ENCODE results near the gene CA11.

The CA11 gene

DNA sequence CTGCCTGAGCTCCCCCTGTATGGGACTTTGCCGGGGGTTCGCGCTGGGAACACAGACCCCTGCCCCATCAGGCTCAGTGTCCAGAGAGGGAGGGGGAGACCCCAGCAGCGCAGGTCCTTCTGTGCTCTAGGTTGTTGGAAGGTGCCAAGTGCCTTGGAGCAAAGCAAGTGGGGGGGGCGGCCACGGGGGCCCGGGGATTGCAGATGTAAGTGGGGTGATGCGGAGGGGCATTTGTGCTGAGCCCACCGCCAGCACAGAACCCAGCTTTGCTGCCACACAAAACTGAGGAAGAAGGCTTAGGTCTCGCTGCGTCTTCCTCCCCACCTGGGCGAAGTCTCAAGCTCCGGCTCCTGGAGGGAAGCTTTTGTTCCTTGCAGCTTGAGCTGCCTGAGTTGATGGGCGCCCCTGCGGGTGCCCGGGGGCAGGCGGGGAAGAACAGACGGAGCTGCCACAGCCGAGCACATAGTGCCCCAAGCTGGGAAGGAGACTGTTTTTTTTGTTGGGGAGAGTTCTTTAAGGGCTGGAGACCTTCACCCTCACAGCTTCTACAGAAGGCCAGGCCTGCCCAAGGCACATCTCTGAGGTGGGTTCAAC, 28.3 kb upstream of the CA11 start:
- H3K36me3 ChIP-seq (replicated peaks; ENCODE audit: insufficient read depth, low read length) = no peaks in the 10 kb centered on the region
- no peak overlapping the region for H2AFZ ChIP-seq (ENCODE audit: low read length)

GRCh38 chr19:48673436-48674100, 27.6 kb upstream of the CA11 start:
- no peak overlapping the region for H3K4me2 ChIP-seq (ENCODE audit: low read depth, low read length)
- no peak overlapping the region for H3K9ac ChIP-seq (ENCODE audit: low read length)
- DNase-seq = no peak
- TF ChIP-seq EZH2 (optimal IDR thresholded peaks at IDR 0.05; ENCODE audit: low read depth, low read length) (no peak), EZH2phosphoT487 (IDR thresholded peaks at IDR 0.05; ENCODE audit: low read length) (no peak)
- TF ChIP-seq, protein P1, sequence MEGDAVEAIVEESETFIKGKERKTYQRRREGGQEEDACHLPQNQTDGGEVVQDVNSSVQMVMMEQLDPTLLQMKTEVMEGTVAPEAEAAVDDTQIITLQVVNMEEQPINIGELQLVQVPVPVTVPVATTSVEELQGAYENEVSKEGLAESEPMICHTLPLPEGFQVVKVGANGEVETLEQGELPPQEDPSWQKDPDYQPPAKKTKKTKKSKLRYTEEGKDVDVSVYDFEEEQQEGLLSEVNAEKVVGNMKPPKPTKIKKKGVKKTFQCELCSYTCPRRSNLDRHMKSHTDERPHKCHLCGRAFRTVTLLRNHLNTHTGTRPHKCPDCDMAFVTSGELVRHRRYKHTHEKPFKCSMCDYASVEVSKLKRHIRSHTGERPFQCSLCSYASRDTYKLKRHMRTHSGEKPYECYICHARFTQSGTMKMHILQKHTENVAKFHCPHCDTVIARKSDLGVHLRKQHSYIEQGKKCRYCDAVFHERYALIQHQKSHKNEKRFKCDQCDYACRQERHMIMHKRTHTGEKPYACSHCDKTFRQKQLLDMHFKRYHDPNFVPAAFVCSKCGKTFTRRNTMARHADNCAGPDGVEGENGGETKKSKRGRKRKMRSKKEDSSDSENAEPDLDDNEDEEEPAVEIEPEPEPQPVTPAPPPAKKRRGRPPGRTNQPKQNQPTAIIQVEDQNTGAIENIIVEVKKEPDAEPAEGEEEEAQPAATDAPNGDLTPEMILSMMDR (IDR thresholded peaks at IDR 0.05; ENCODE audit: low read length) = no peak
- H2AFZ ChIP-seq (ENCODE audit: low read length) = no peak overlapping the region
- H4K20me1 ChIP-seq (ENCODE audit: insufficient read depth, low read length) = no peaks in the 10 kb centered on the region
- H3F3A ChIP-seq (ENCODE audit: insufficient read depth, low read length) = no peaks in the 10 kb centered on the region
- H3K27me3 ChIP-seq (replicated peaks; ENCODE audit: insufficient read depth, low read length) = peaks cover 64% of the 10 kb centered on the region
- no peaks in the 10 kb centered on the region for H3K79me2 ChIP-seq (ENCODE audit: low read length)
- H3K36me3 ChIP-seq (replicated peaks; ENCODE audit: insufficient read depth, low read length) = no peaks in the 10 kb centered on the region
- H3K27ac ChIP-seq (ENCODE audit: low read length) = no peak overlapping the region
- H3K9me3 ChIP-seq (replicated peaks; ENCODE audit: insufficient read depth, low read length) = no peaks in the 10 kb centered on the region
- no peaks in the 10 kb centered on the region; the same call in 1 of the 2 replicates for H3K4me1 ChIP-seq (ENCODE audit: low read length)
- H3K4me3 ChIP-seq (ENCODE audit: low read length) = no peak overlapping the region
- H3K9me2 ChIP-seq (replicated peaks; ENCODE audit: insufficient read depth, low read length) = no peaks in the 10 kb centered on the region

More for the DNA sequence above, 28.3 kb upstream of the CA11 start:
- Histone ChIP-seq H3K4me2 (ENCODE audit: low read depth, low read length) (no peak overlapping the region), H3K79me2 (ENCODE audit: low read length) (no peaks in the 10 kb centered on the region), H3K4me1 (ENCODE audit: low read length) (no peaks in the 10 kb centered on the region; the same call in 1 of the 2 replicates), H3K9me3 (replicated peaks; ENCODE audit: insufficient read depth, low read length) (no peaks in the 10 kb centered on the region), H4K20me1 (ENCODE audit: insufficient read depth, low read length) (no peaks in the 10 kb centered on the region), H3K9ac (ENCODE audit: low read length) (no peak overlapping the region), H3F3A (ENCODE audit: insufficient read depth, low read length) (no peaks in the 10 kb centered on the region), H3K9me2 (replicated peaks; ENCODE audit: insufficient read depth, low read length) (no peaks in the 10 kb centered on the region), H3K4me3 (ENCODE audit: low read length) (no peak overlapping the region), H3K27ac (ENCODE audit: low read length) (no peak overlapping the region), H3K27me3 (replicated peaks; ENCODE audit: insufficient read depth, low read length) (peaks cover 71% of the 10 kb centered on the region)
- no peak for TF ChIP-seq EZH2phosphoT487 (IDR thresholded peaks at IDR 0.05; ENCODE audit: low read length)
- TF ChIP-seq, protein P1 (IDR thresholded peaks at IDR 0.05; ENCODE audit: low read length) = no peak
- no peak for DNase-seq

- Histone ChIP-seq H3K36me3 (replicated peaks; ENCODE audit: insufficient read depth, low read length) (no peaks in the 10 kb centered on the region), H3K4me3 (ENCODE audit: low read length) (no peak within 1 kb of the TSS), H3K4me1 (ENCODE audit: low read length) (no peaks in the 10 kb centered on the region; the same call in 1 of the 2 replicates), H3K9ac (ENCODE audit: low read length) (no peak within 1 kb of the TSS), H3K9me2 (replicated peaks; ENCODE audit: insufficient read depth, low read length) (no peaks in the 10 kb centered on the region), H3K27ac (ENCODE audit: low read length) (no peak within 1 kb of the TSS), H3K79me2 (ENCODE audit: low read length) (no peaks in the 10 kb centered on the region), H3K9me3 (replicated peaks; ENCODE audit: insufficient read depth, low read length) (no peaks in the 10 kb centered on the region), H2AFZ (ENCODE audit: low read length) (no peak within 1 kb of the TSS), H3K27me3 (replicated peaks; ENCODE audit: insufficient read depth, low read length) (peaks cover 64% of the 10 kb centered on the region), H4K20me1 (ENCODE audit: insufficient read depth, low read length) (no peaks in the 10 kb centered on the region), H3F3A (ENCODE audit: insufficient read depth, low read length) (no peaks in the 10 kb centered on the region), H3K4me2 (ENCODE audit: low read depth, low read length) (no peak within 1 kb of the TSS)
- no peak for DNase-seq
- TF ChIP-seq, protein P1 (IDR thresholded peaks at IDR 0.05; ENCODE audit: low read length) = no peak
- no peak for TF ChIP-seq EZH2 (optimal IDR thresholded peaks at IDR 0.05; ENCODE audit: low read depth, low read length)
- no peak for TF ChIP-seq EZH2phosphoT487 (IDR thresholded peaks at IDR 0.05; ENCODE audit: low read length)
Measured at GRCh38 chr19:48672994-48673393, 27.0 kb upstream of the CA11 start, which contains the start of gene NTN5. TSS of gene NTN5 (minus strand) at chr19:48673017. CDS start at chr19:48670986, 2,031 bp downstream.
